Neuronal stem cell (in vitro differentiated cells): ENCODE measurements around the gene SRCAP.
A peak's percentile ranks its signal among the peaks of the same experiment; 100 is the strongest.

Source experiments
- DNase-seq: peaks from one replicate; pipeline ENCODE4 v3.0.0-alpha.2; 2013; ENCODE audit warnings: low spot score
- H2AFZ ChIP-seq: one replicate; pipeline ENCODE4 v1.6.1; 2013; ENCODE audit warnings: mild to moderate bottlenecking, low read length, inconsistent platforms
- H2AK5ac ChIP-seq: 2 replicates; pipeline ENCODE4 v1.6.1; 2013; ENCODE audit warnings: low read depth, mild to moderate bottlenecking, inconsistent platforms, low read length, moderate library complexity, mixed read lengths
- H2BK120ac ChIP-seq: 2 replicates; pipeline ENCODE4 v1.6.1; 2013; ENCODE audit warnings: low read depth, mild to moderate bottlenecking, inconsistent platforms, low read length, moderate library complexity, mixed read lengths
- H2BK12ac ChIP-seq: one replicate; pipeline ENCODE4 v1.6.1; 2013; ENCODE audit warnings: low read length, inconsistent platforms
- H2BK15ac ChIP-seq: 2 replicates; pipeline ENCODE4 v1.6.1; 2013; ENCODE audit warnings: mild to moderate bottlenecking, low read length, inconsistent platforms, mixed read lengths
- H2BK5ac ChIP-seq: one replicate; pipeline ENCODE4 v1.6.1; 2013; ENCODE audit warnings: inconsistent platforms, mild to moderate bottlenecking, low read length, moderate library complexity
- H3K14ac ChIP-seq: one replicate; pipeline ENCODE4 v1.6.1; 2013; ENCODE audit warnings: low read length, inconsistent platforms
- H3K18ac ChIP-seq: 2 replicates; pipeline ENCODE4 v1.6.1; 2013; ENCODE audit warnings: low read length, inconsistent platforms
- H3K23ac ChIP-seq: 2 replicates; pipeline ENCODE4 v1.6.1; 2013; ENCODE audit warnings: low read depth, mild to moderate bottlenecking, mixed read lengths, low read length, inconsistent platforms; ENCODE audit not compliant: poor library complexity
- H3K27ac ChIP-seq: replicated peaks from 3 replicates; pipeline ENCODE4 v1.5.1; 2013; ENCODE audit warnings: low read length, inconsistent platforms
- H3K27me3 ChIP-seq, 3 experiments: 2 replicates each; pipeline ENCODE4 v1.6.1; 2013; ENCODE audit warnings: low read length in 3 of 3, mild to moderate bottlenecking in 2 of 3, inconsistent platforms in 1 of 3, low read depth in 1 of 3, mixed read lengths in 1 of 3, moderate library complexity in 1 of 3; ENCODE audit not compliant: control insufficient read depth in 3 of 3, insufficient read depth in 3 of 3
- H3K36me3 ChIP-seq, 2 donors: replicated peaks in 1 of 2; 2 replicates each; pipeline ENCODE4 v1.6.1; 2013; ENCODE audit warnings: low read length in 2 of 2; ENCODE audit not compliant: control insufficient read depth in 2 of 2, insufficient read depth in 2 of 2
- H3K4ac ChIP-seq: 2 replicates; pipeline ENCODE4 v1.6.1; 2013; ENCODE audit warnings: inconsistent platforms, mild to moderate bottlenecking, low read length, moderate library complexity
- H3K4me1 ChIP-seq, 2 donors: 1 replicate in 1 of 2; 2 replicates in 1 of 2; pipeline ENCODE4 v1.6.1; 2013; ENCODE audit warnings: low read length in 2 of 2, low read depth in 1 of 2; ENCODE audit not compliant: control insufficient read depth in 2 of 2, insufficient read depth in 1 of 2
- H3K4me2 ChIP-seq: one replicate; pipeline ENCODE4 v1.6.1; 2013; ENCODE audit warnings: mild to moderate bottlenecking, low read length, inconsistent platforms; ENCODE audit not compliant: insufficient read depth, poor library complexity, severe bottlenecking
- H3K4me3 ChIP-seq, 2 donors: 2 replicates each; pipeline ENCODE4 v1.5.1; 2013; ENCODE audit warnings: low read length in 2 of 2, mild to moderate bottlenecking in 2 of 2, inconsistent platforms in 1 of 2, moderate library complexity in 1 of 2
- H3K79me1 ChIP-seq: one replicate; pipeline ENCODE4 v1.6.1; 2013; ENCODE audit warnings: low read depth, mild to moderate bottlenecking, inconsistent platforms, low read length, moderate library complexity
- H3K9ac ChIP-seq: one replicate; pipeline ENCODE4 v1.6.1; 2013; ENCODE audit warnings: mild to moderate bottlenecking, low read depth, low read length, inconsistent platforms; ENCODE audit not compliant: poor library complexity
- H3K9me3 ChIP-seq, 2 donors: replicated peaks in 1 of 2; 2 replicates each; pipeline versions ENCODE3 to v1.6.1; 2013; ENCODE audit warnings: low read length in 2 of 2, mild to moderate bottlenecking in 2 of 2, inconsistent platforms in 1 of 2, low read depth in 1 of 2, mixed read lengths in 1 of 2, moderate library complexity in 1 of 2; ENCODE audit not compliant: control insufficient read depth in 2 of 2, insufficient read depth in 1 of 2
- H4K8ac ChIP-seq: one replicate; pipeline ENCODE4 v1.6.1; 2013; ENCODE audit warnings: low read depth, mild to moderate bottlenecking, inconsistent platforms, low read length, moderate library complexity
- H4K91ac ChIP-seq: one replicate; pipeline ENCODE4 v1.6.1; 2013; ENCODE audit warnings: low read length, low read depth, mild to moderate bottlenecking, inconsistent platforms; ENCODE audit not compliant: poor library complexity
- WGBS, 2 donors: extraction: QIAGEN DNeasy Blood & Tissue Kit; methylation state at CpG; one replicate each; pipeline ENCODE4 v1.1.7; 2013; ENCODE audit warnings: missing lambda C conversion rate in 2 of 2, mixed read lengths in 1 of 2; ENCODE audit not compliant: insufficient read length in 2 of 2, insufficient replicate concordance in 1 of 2; ENCODE audit errors: extremely low coverage in 2 of 2; 5-methylcytosine and 5-hydroxymethylcytosine counted together

The SRCAP gene

DNA sequence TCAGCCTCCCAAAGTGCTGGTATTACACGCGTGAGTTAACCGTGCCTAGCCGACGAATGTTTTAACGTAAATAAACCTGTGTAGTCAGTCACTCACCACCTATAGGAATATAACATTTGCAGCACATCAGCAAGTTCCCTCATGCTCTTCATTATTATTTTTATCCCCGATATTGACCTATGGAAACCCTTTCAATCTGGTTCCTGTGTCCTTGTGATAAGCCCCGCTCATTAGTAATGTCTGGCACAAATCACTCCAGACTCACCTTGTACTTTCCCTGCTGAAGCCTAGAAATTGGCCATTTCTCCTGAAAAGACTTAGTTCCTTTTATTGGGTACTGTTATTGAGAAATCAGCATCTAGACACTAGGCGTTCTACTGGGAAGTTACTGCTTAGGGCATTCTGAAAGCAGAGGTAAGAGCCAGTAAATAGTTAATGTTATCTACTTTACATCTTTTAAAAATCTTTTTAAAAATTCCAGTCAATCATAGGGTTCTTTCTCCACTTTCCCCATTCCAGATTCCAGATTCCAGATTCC, 47.7 kb downstream of the SRCAP start:
- Histone ChIP-seq H3K23ac (no peak overlapping the region), H3K18ac (no peak overlapping the region), H4K91ac (no peak overlapping the region), H3K36me3 (peaks cover 15 to 56% of the 10 kb centered on the region in 2 donors), H3K14ac (no peak overlapping the region), H2BK5ac (no peak overlapping the region), H4K8ac (no peak overlapping the region), H3K9me3 (no peaks in the 10 kb centered on the region), H2BK15ac (no peak overlapping the region), H2BK120ac (no peak overlapping the region), H3K4me2 (no peak overlapping the region), H3K27me3 (no peaks in the 10 kb centered on the region), H3K4me1 (peaks cover 0 to 2% of the 10 kb centered on the region in 2 donors), H3K9ac (no peak overlapping the region), H3K79me1 (peaks cover 3% of the 10 kb centered on the region), H2BK12ac (no peak overlapping the region), H2AK5ac (no peak overlapping the region), H3K4ac (no peak overlapping the region), H3K27ac (no peak overlapping the region), H2AFZ (no peak overlapping the region), H3K4me3 (no peak overlapping the region)
- no peak for DNase-seq
- no CpG with 5 or more reads among the region's 9 CpGs for WGBS, 2 donors

DNA sequence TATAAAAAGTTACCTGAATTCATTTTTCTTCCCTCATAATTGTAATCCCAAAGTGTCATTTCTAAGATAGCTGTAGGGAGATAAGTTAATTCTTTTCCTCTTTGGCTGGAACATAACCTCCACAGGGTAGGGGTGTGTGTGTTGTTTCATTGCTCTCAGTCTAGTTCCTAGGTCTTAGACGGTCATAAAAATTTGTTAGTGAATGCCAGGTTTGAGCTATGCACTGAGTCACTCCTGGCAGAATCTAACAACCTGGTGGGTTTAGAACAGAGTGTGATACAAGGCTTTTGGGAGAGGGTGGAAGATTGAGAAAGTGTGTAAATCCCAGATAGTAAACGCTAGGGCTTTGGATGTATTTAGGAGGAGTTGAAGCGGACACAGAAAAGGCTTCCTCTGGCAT, 48.4 kb downstream of the SRCAP start:
- Histone ChIP-seq H3K36me3 (peaks cover 14 to 51% of the 10 kb centered on the region in 2 donors), H3K4me3 (peak overlapping the region in 1 of 2 donors; percentile 86)

DNA sequence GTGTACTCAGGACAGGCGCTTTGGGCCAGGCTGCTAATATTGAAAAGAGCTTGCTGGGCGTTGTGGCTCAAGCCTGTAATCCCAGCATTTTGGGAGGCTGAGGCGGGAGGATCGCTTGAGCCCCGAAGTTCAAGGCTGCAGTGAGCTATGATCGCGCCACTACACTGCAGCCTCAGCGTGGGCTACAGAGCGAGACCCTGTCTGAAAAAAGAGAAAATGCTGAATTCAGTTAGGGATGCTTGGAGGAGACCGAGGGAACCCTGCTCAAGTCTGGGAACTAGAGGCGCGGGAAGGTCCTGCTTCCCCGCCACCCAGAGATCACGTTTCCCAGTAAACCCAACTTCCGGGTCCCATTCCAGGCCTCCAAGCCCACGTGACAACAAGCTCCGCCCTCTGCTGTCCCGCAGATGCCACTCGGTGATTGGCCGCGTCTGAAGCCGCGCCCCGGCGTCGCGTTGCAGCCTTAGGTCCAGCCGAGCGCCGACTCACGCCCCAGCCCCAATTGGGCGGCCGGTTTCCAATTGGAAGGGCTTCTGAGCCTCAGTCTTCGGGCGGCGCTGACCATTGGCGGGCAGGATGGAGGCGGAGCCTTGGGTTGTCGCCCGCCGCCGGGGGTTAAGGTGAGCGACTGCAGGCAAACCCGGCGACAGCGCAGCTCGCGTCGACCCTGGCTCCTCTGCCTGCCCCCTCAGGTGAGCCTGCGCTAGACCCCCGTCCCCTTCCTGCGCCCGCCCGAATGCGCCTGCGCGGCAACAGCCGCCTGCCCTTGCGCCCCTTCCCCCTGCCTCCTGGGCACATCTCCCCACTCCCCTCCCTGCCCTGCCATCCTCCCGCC, 49.0 kb downstream of the SRCAP start, which contains the start of gene PHKG2:
Gene PHKG2, plus strand, starts transcription at position 627 of the 835 bp plus-strand sequence. CDS start 396 bp downstream, outside the sequence.
- Histone ChIP-seq H3K4me3 (peak within 1 kb of the TSS; percentile 84 to 86), H3K27me3 (no peaks in the 10 kb centered on the region), H2AK5ac (no peak within 1 kb of the TSS), H4K8ac (no peak within 1 kb of the TSS), H3K23ac (peak within 1 kb of the TSS; percentile 90), H3K79me1 (peaks cover 3% of the 10 kb centered on the region), H4K91ac (no peak within 1 kb of the TSS), H3K36me3 (peaks cover 14 to 54% of the 10 kb centered on the region in 2 donors), H3K14ac (no peak within 1 kb of the TSS), H2BK120ac (no peak within 1 kb of the TSS), H3K4ac (no peak within 1 kb of the TSS), H3K18ac (peak within 1 kb of the TSS; percentile 93), H2BK5ac (no peak within 1 kb of the TSS), H2BK12ac (no peak within 1 kb of the TSS), H2BK15ac (no peak within 1 kb of the TSS), H2AFZ (peak within 1 kb of the TSS; percentile 86), H3K4me2 (peak within 1 kb of the TSS; percentile 81), H3K9me3 (no peaks in the 10 kb centered on the region), H3K4me1 (peaks cover 0 to 2% of the 10 kb centered on the region in 2 donors), H3K9ac (peak within 1 kb of the TSS; percentile 92), H3K27ac (peak within 1 kb of the TSS; percentile 70)
- DNase-seq, result peak; percentile 98
- WGBS, 2 donors, result no CpG with 5 or more reads among the region's 60 CpGs

More for the DNA sequence above, 48.4 kb downstream of the SRCAP start:
- H2BK12ac ChIP-seq, result no peak overlapping the region
- no peaks in the 10 kb centered on the region for H3K27me3 ChIP-seq
- H3K23ac ChIP-seq, result no peak overlapping the region
- no peak overlapping the region for H3K4me2 ChIP-seq
- H3K4me1 ChIP-seq, result peaks cover 0 to 2% of the 10 kb centered on the region in 2 donors
- WGBS, 2 donors, result no CpG with 5 or more reads among the region's 3 CpGs
- H4K8ac ChIP-seq, result no peak overlapping the region
- H3K9ac ChIP-seq, result no peak overlapping the region
- H3K14ac ChIP-seq, result no peak overlapping the region
- no peak overlapping the region for H2AK5ac ChIP-seq
- no peak overlapping the region for H3K18ac ChIP-seq
- no peak overlapping the region for H3K27ac ChIP-seq
- no peak for DNase-seq
- H3K9me3 ChIP-seq, result no peaks in the 10 kb centered on the region
- H2AFZ ChIP-seq, result peak overlapping the region; percentile 82
- H2BK5ac ChIP-seq, result no peak overlapping the region
- H4K91ac ChIP-seq, result no peak overlapping the region
- no peak overlapping the region for H2BK120ac ChIP-seq
- no peak overlapping the region for H2BK15ac ChIP-seq
- H3K4ac ChIP-seq, result no peak overlapping the region
- peaks cover 3% of the 10 kb centered on the region for H3K79me1 ChIP-seq
